ENCODE data around the gene TSPAN10.

The TSPAN10 gene

DNA sequence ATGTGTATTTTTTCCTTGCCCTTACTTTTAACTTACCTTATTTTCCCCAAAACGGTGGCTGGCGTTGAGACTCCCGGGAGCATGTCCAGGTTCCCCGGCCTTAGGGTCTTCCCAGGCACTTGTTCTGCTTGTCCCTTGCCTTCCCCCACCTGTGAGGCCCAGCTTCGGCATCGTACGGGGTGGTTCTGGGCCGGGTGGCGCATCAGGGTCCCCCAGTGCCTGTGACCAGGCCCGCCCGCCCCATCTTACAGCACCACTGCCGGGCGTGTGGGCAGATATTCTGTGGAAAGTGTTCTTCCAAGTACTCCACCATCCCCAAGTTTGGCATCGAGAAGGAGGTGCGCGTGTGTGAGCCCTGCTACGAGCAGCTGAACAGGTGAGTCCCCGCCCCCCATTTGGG lies 54.2 kb downstream of the TSPAN10 start:
- DNase-seq (no peak), ATAC-seq (replicated peaks) (no peak)
- peaks cover 18 to 20% of the 10 kb centered on the region in 2 donors for H3K4me1 Mint-ChIP-seq (ENCODE audit: low read depth in 2 of 2)
- no peak overlapping the region for H3K4me3 Mint-ChIP-seq
- H3K27ac Mint-ChIP-seq, result no peak overlapping the region
- H3K9me3 Mint-ChIP-seq, result no peaks in the 10 kb centered on the region
- H3K27me3 Mint-ChIP-seq, result no peaks in the 10 kb centered on the region
- peaks cover 41% of the 10 kb centered on the region for H3K36me3 Mint-ChIP-seq (ENCODE audit: insufficient read depth)

DNA sequence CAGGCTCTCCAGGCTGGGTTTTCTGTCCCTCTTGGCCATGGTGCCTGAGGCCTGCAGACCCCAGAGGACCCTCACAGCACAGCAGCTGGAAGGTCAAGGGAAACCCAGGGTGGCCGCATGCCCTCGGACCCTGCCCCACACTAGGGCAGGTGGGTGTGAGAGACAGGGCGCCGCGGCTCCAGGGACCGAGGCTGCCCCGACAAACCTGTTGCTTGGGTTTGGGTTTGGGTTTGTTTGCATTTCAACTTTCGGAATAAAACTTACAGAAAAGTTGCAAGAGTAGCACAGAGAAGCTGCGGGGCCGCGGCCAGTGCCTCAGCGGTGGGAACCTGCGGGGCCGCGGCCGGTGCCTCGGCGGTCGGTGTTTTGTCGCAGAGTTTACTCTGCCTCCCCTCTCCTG lies 54.6 kb downstream of the TSPAN10 start:
- peaks cover 38% of the 10 kb centered on the region for H3K36me3 Mint-ChIP-seq (ENCODE audit: insufficient read depth)

DNA sequence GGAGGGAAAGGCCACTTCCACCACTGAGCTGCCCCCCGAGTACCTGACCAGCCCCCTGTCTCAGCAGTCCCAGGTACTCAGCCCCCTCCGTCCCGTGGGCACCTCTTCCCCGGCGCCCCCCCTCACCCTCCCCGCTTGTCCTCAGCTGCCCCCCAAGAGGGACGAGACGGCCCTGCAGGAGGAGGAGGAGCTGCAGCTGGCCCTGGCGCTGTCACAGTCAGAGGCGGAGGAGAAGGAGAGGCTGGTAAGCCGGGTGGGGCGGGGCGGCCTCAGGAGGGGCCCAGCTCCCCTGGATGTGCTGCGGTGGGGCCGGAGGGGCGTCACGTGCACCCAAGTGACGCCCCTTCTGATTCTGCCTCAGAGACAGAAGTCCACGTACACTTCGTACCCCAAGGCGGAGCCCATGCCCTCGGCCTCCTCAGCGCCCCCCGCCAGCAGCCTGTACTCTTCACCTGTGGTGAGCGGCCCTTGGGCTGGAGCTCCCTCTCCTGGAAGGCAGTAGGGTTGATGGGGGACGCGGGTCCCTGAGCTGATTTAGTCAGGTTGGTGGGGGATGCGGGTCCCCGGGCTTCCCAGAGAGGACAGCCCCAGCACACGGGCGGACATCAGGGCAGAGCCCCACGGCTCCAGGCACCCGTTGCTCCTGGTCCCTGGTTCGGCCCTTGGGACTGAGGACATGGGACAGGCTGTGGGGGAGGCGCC lies 56.7 kb downstream of the TSPAN10 start:
- Mint-ChIP-seq H3K36me3 (ENCODE audit: insufficient read depth) (peaks cover 48% of the 10 kb centered on the region), H3K27ac (no peak overlapping the region), H3K9me3 (no peaks in the 10 kb centered on the region), H3K4me3 (no peak overlapping the region), H3K27me3 (no peaks in the 10 kb centered on the region), H3K4me1 (ENCODE audit: low read depth in 2 of 2) (peaks cover 9 to 14% of the 10 kb centered on the region in 2 donors)
- DNase-seq, result no peak
- ATAC-seq (replicated peaks), result no peak

More for the DNA sequence above, 54.6 kb downstream of the TSPAN10 start:
- Mint-ChIP-seq H3K4me1 (ENCODE audit: low read depth in 2 of 2) (peaks cover 18 to 20% of the 10 kb centered on the region in 2 donors), H3K27ac (no peak overlapping the region), H3K27me3 (no peaks in the 10 kb centered on the region), H3K4me3 (no peak overlapping the region), H3K9me3 (no peaks in the 10 kb centered on the region)
- DNase-seq (no peak), ATAC-seq (replicated peaks) (no peak)

DNA sequence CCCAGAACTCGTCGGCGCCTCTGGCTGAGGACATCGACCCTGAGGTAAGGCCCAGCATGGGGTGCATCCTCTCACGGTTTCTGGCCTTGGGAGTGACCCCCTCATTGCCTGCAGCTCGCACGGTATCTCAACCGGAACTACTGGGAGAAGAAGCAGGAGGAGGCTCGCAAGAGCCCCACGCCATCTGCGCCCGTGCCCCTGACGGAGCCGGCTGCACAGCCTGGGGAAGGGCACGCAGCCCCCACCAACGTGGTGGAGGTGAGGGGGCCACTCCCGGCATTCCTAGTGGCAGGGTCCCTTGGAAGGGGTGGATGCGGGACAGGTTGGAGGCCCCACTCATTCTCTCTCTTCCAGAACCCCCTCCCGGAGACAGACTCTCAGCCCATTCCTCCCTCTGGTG lies 57.8 kb downstream of the TSPAN10 start:
- peaks cover 48% of the 10 kb centered on the region for H3K36me3 Mint-ChIP-seq (ENCODE audit: insufficient read depth)

DNA sequence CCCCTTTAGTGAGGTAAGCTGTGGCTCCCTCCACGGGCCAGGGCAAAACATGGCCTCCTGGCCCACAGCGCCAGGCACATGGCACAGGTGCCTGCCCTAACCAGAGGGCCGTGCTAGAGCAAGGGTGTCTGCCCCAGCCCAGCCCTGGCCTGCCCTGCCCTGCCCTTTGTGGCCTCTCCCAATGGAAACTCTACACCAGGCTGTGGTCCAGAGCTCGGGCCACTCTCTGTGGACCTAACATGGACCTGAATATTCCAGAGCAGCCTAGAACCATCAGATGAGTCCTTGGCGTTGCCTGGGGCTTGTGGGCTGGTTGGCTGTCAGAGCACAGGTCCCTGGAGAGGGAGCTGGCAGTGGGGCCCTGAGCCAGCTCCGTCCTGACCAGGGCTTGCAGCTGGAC lies 58.2 kb downstream of the TSPAN10 start:
- Mint-ChIP-seq H3K27ac (no peak overlapping the region), H3K9me3 (no peaks in the 10 kb centered on the region), H3K4me3 (no peak overlapping the region), H3K36me3 (ENCODE audit: insufficient read depth) (peaks cover 45% of the 10 kb centered on the region), H3K27me3 (no peaks in the 10 kb centered on the region), H3K4me1 (ENCODE audit: low read depth in 2 of 2) (no peaks in the 10 kb centered on the region)
- ATAC-seq (replicated peaks) (no peak), DNase-seq (no peak)

More for the DNA sequence above, 57.8 kb downstream of the TSPAN10 start:
- Mint-ChIP-seq H3K27me3 (no peaks in the 10 kb centered on the region), H3K27ac (no peak overlapping the region), H3K4me1 (ENCODE audit: low read depth in 2 of 2) (peaks cover 0 to 3% of the 10 kb centered on the region in 2 donors), H3K4me3 (no peak overlapping the region), H3K9me3 (no peaks in the 10 kb centered on the region)
- DNase-seq, result no peak
- ATAC-seq (replicated peaks), result no peak

DNA sequence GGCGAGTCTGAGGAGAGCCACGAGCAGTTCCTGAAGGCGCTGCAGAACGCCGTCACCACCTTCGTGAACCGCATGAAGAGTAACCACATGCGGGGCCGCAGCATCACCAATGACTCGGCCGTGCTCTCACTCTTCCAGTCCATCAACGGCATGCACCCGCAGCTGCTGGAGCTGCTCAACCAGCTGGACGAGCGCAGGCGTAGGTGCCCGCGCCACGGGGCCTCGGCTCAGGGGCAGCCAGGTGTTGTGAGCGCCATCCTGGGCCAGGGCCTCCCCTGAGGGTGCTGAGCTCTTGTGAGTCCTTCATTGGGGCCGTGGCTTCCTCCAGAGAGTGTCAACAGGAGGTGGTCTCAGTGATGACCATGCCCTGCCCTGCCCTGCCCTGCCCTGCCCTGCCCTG lies 58.8 kb downstream of the TSPAN10 start:
- no peak for DNase-seq
- Mint-ChIP-seq H3K27me3 (no peaks in the 10 kb centered on the region), H3K9me3 (no peaks in the 10 kb centered on the region), H3K4me3 (no peak overlapping the region), H3K27ac (no peak overlapping the region), H3K36me3 (ENCODE audit: insufficient read depth) (peaks cover 44% of the 10 kb centered on the region), H3K4me1 (ENCODE audit: low read depth in 2 of 2) (peaks cover under 1 to 1% of the 10 kb centered on the region in 2 donors)
- ATAC-seq (replicated peaks), result no peak

DNA sequence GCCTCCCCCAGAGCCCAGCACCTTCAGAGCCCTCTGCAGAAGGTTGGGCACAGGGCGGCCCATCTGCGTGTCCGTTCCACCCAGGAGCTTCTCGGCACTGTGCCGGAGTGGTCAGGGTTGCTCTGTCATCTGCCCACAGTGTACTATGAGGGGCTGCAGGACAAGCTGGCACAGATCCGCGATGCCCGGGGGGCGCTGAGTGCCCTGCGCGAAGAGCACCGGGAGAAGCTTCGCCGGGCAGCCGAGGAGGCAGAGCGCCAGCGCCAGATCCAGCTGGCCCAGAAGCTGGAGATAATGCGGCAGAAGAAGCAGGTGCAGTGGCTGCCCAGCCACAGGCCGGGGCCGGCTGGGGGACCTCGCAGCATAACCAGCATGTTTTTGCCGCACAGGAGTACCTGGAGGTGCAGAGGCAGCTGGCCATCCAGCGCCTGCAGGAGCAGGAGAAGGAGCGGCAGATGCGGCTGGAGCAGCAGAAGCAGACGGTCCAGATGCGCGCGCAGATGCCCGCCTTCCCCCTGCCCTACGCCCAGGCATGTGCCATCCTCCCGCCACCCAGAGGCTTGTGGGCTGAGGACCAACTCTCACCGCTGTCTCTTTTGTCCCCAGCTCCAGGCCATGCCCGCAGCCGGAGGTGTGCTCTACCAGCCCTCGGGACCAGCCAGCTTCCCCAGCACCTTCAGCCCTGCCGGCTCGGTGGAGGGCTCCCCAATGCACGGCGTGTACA lies 59.4 kb downstream of the TSPAN10 start:
- ATAC-seq (replicated peaks), result no peak
- DNase-seq, result no peak
- Mint-ChIP-seq H3K27me3 (no peaks in the 10 kb centered on the region), H3K4me3 (no peak overlapping the region), H3K9me3 (no peaks in the 10 kb centered on the region), H3K4me1 (ENCODE audit: low read depth in 2 of 2) (peaks cover 5% of the 10 kb centered on the region in 2 donors), H3K27ac (no peak overlapping the region), H3K36me3 (ENCODE audit: insufficient read depth) (peaks cover 42% of the 10 kb centered on the region)

DNA sequence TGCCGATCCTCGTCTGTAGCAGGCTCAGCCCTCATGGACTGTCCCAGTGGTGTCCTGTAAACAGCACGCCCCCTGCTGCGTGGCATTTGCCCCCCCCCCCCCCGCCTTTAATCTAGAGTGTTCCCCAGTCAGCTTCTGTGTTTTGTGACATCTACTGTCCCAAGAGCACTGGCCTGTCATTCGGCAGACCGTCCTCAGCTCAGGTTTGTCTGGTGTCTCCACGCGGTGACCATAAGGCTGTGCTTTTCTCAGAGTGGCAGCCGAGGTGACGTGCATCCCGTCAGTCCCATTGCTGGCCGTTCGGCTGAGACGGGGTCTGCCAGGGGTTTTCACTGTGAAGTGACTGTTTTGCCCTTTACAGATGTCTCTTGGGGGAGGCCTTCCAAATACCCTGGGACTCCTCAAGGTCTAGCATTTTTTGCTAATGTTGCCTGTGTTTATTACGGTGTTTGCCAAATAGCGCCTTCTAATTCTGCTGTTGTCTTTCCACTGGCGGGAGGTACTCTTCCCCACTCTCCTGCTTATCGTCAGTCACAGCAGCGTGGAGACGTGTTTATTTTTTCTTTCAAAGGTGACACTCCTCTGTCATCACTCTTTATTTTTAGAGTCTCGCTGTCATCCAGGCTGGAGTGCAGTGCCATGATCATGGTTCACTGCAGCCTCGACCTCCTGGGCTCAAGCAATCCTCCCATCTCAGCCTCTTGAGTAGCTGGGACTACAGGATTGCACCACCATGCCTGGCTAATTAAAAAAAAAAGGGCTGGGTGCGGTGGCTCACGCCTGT lies 60.5 kb downstream of the TSPAN10 start:
- Mint-ChIP-seq H3K9me3 (no peaks in the 10 kb centered on the region), H3K27ac (no peak overlapping the region), H3K4me1 (ENCODE audit: low read depth in 2 of 2) (peaks cover 11 to 14% of the 10 kb centered on the region in 2 donors), H3K36me3 (ENCODE audit: insufficient read depth) (peaks cover 43% of the 10 kb centered on the region), H3K4me3 (no peak overlapping the region), H3K27me3 (no peaks in the 10 kb centered on the region)
- ATAC-seq (replicated peaks), result no peak
- DNase-seq, result no peak
